ENCODE measurements around the gene WSCD2. TPM values are rescaled to one million over a fixed set of nuclear protein-coding genes. Genes with fewer than 3 reads are reported as not detected.

Gene WSCD2
- total RNA-seq, 1 experiment from 2014 or later = not detected

- 0 out of 2 replicates have a peak, but pooled peaks cover 13% of the 10 kb centered on the region for H3K4me1 ChIP-seq
- no peaks in the 10 kb centered on the region for H3K9me3 Mint-ChIP-seq (ENCODE audit: unreplicated experiment)
- H3K27me3 ChIP-seq (replicated peaks; ENCODE audit: control insufficient read depth, insufficient read depth, low read length) = no peaks in the 10 kb centered on the region; the same call in 1 of the 2 replicates
- H3K4me3 Mint-ChIP-seq (ENCODE audit: unreplicated experiment) = no peak overlapping the region
- H3K4me1 Mint-ChIP-seq (ENCODE audit: low read depth, unreplicated experiment) = peaks cover 8% of the 10 kb centered on the region
- BruUV-seq (replicated peaks) = no TSS peak
- no peak for TF ChIP-seq CTCF (IDR thresholded peaks at IDR 0.05; ENCODE audit: insufficient read depth in 1 of 2, low read depth in 1 of 2, low read length in 1 of 2, severe bottlenecking in 1 of 2, unreplicated experiment in 1 of 2)
- H3K9me3 ChIP-seq = no peaks in the 10 kb centered on the region
- intact Hi-C loops (cut with micrococcal nuclease; ENCODE audit: unreplicated experiment) = no loop called here
- POLR2A ChIA-PET = no interaction called here
- no peak overlapping the region for H3K4me3 ChIP-seq (ENCODE audit: low read depth, low read length)
- H3K27ac Mint-ChIP-seq (ENCODE audit: unreplicated experiment) = no peak overlapping the region
- no peaks in the 10 kb centered on the region for H3K36me3 ChIP-seq (ENCODE audit: control insufficient read depth, insufficient read depth, low read length)
- CTCF ChIA-PET = interaction anchor here (0.5 to 1.2 kb wide), 3 partner anchors 192 to 323 kb away, joined by 3 to 8 read pairs (median 3); no protein-coding TSS in a partner anchor
- no peaks in the 10 kb centered on the region for H3K27me3 Mint-ChIP-seq (ENCODE audit: insufficient read depth, unreplicated experiment)
- DNase-seq = peak in 1 of 2 experiments; percentile 8
- no peaks in the 10 kb centered on the region for H3K36me3 Mint-ChIP-seq (ENCODE audit: insufficient read depth, unreplicated experiment)
These were observed 55.9 kb downstream of the WSCD2 start for GRCh38 chr12:108185002-108185401.

- peaks cover 8% of the 10 kb centered on the region for H3K4me1 Mint-ChIP-seq (ENCODE audit: low read depth, unreplicated experiment)
- no peak overlapping the region for H3K4me3 ChIP-seq (ENCODE audit: low read depth, low read length)
- intact Hi-C loops (cut with micrococcal nuclease; ENCODE audit: unreplicated experiment) = no loop called here
- no peaks in the 10 kb centered on the region for H3K36me3 ChIP-seq (ENCODE audit: control insufficient read depth, insufficient read depth, low read length)
- 0 out of 2 replicates have a peak, but pooled peaks cover 13% of the 10 kb centered on the region for H3K4me1 ChIP-seq
- no peak for TF ChIP-seq CTCF (IDR thresholded peaks at IDR 0.05; ENCODE audit: insufficient read depth in 1 of 2, low read depth in 1 of 2, low read length in 1 of 2, severe bottlenecking in 1 of 2, unreplicated experiment in 1 of 2)
- BruUV-seq (replicated peaks) = no TSS peak
- no peak overlapping the region for H3K4me3 Mint-ChIP-seq (ENCODE audit: unreplicated experiment)
- H3K27me3 Mint-ChIP-seq (ENCODE audit: insufficient read depth, unreplicated experiment) = peaks cover 6% of the 10 kb centered on the region
- no peaks in the 10 kb centered on the region for H3K9me3 ChIP-seq
- no peaks in the 10 kb centered on the region for H3K9me3 Mint-ChIP-seq (ENCODE audit: unreplicated experiment)
- ChIA-PET POLR2A (no interaction called here), CTCF (no interaction called here)
- no peaks in the 10 kb centered on the region; the same call in 1 of the 2 replicates for H3K27me3 ChIP-seq (replicated peaks; ENCODE audit: control insufficient read depth, insufficient read depth, low read length)
- DNase-seq = no peak
- H3K27ac Mint-ChIP-seq (ENCODE audit: unreplicated experiment) = no peak overlapping the region
- H3K36me3 Mint-ChIP-seq (ENCODE audit: insufficient read depth, unreplicated experiment) = no peaks in the 10 kb centered on the region
These were observed 58.7 kb downstream of the WSCD2 start for GRCh38 chr12:108187831-108188230.

- POLR2A ChIA-PET = no interaction called here
- intact Hi-C loops (cut with micrococcal nuclease; ENCODE audit: unreplicated experiment) = no loop called here
- H3K4me3 Mint-ChIP-seq (ENCODE audit: unreplicated experiment) = no peak overlapping the region
These were observed 61.4 kb downstream of the WSCD2 start for GRCh38 chr12:108190529-108190928.

More at GRCh38 chr12:108190529-108190928, 61.4 kb downstream of the WSCD2 start:
- no TSS peak for BruUV-seq (replicated peaks)
- no peaks in the 10 kb centered on the region for H3K36me3 ChIP-seq (ENCODE audit: control insufficient read depth, insufficient read depth, low read length)
- H3K4me3 ChIP-seq (ENCODE audit: low read depth, low read length) = no peak overlapping the region
- Mint-ChIP-seq H3K36me3 (ENCODE audit: insufficient read depth, unreplicated experiment) (no peaks in the 10 kb centered on the region), H3K27me3 (ENCODE audit: insufficient read depth, unreplicated experiment) (peaks cover 6% of the 10 kb centered on the region), H3K4me1 (ENCODE audit: low read depth, unreplicated experiment) (peaks cover 3% of the 10 kb centered on the region), H3K27ac (ENCODE audit: unreplicated experiment) (no peak overlapping the region), H3K9me3 (ENCODE audit: unreplicated experiment) (no peaks in the 10 kb centered on the region)
- DNase-seq = no peak
- H3K4me1 ChIP-seq = 0 out of 2 replicates have a peak, but pooled peaks cover 2% of the 10 kb centered on the region
- H3K27me3 ChIP-seq (replicated peaks; ENCODE audit: control insufficient read depth, insufficient read depth, low read length) = no peaks in the 10 kb centered on the region
- no peak for TF ChIP-seq CTCF (IDR thresholded peaks at IDR 0.05; ENCODE audit: insufficient read depth in 1 of 2, low read depth in 1 of 2, low read length in 1 of 2, severe bottlenecking in 1 of 2, unreplicated experiment in 1 of 2)
- H3K9me3 ChIP-seq = no peaks in the 10 kb centered on the region
- CTCF ChIA-PET = no interaction called here
